ENCODE data around the gene GGT6. TPM values are rescaled to one million over a fixed set of nuclear protein-coding genes. Genes with fewer than 3 reads are reported as not detected.

GGT6 gene
- total and polyA plus RNA-seq, 3 donors from 2014 or later: 2.5 to 5.9 (median 3.8) TPM

DNA sequence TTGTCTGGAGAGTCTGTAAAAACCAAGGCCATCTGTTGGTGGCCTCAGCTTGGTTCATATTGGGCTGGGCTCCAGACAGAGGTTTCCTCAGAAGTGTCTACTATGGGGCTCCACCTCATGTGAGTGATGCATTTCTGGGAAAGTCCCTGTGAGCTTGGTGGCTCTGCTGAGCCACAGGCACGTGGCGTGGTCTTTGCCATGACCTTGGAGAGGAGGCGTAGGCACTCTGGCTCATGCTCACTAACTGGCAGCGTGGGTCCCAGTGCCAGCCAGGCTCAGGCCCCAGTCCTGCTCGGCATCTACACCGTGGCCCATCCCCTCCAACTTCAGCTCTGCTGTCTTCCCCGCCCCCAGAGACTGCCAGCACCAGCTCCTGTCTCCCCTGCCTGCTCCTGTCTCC, 13.3 kb upstream of the GGT6 start:
- H3K9me3 ChIP-seq: no peaks in the 10 kb centered on the region
- no peaks in the 10 kb centered on the region for H3K36me3 ChIP-seq (ENCODE audit: low read depth, missing control alignments)
- no peaks in the 10 kb centered on the region for H3K27me3 ChIP-seq
- WGBS, 2 donors: 62 to 82% methylated on average over 6 to 7 of the region's 7 CpGs
- TF ChIP-seq POLR2A (IDR thresholded peaks at IDR 0.05): no peak
- TF ChIP-seq, protein P1, sequence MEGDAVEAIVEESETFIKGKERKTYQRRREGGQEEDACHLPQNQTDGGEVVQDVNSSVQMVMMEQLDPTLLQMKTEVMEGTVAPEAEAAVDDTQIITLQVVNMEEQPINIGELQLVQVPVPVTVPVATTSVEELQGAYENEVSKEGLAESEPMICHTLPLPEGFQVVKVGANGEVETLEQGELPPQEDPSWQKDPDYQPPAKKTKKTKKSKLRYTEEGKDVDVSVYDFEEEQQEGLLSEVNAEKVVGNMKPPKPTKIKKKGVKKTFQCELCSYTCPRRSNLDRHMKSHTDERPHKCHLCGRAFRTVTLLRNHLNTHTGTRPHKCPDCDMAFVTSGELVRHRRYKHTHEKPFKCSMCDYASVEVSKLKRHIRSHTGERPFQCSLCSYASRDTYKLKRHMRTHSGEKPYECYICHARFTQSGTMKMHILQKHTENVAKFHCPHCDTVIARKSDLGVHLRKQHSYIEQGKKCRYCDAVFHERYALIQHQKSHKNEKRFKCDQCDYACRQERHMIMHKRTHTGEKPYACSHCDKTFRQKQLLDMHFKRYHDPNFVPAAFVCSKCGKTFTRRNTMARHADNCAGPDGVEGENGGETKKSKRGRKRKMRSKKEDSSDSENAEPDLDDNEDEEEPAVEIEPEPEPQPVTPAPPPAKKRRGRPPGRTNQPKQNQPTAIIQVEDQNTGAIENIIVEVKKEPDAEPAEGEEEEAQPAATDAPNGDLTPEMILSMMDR (IDR thresholded peaks at IDR 0.05): no peak
- intact Hi-C loops (cut with DNase I; ENCODE audit: low total_unique reads): loop anchor here (5.0 kb wide), 1 partner anchor 49 kb away; no protein-coding TSS in a partner anchor
- no peak overlapping the region for H3K4me3 ChIP-seq
- peak; percentile 89 for DNase-seq
- peaks cover 21% of the 10 kb centered on the region for H3K4me1 ChIP-seq
- H3K27ac ChIP-seq: no peak overlapping the region

DNA sequence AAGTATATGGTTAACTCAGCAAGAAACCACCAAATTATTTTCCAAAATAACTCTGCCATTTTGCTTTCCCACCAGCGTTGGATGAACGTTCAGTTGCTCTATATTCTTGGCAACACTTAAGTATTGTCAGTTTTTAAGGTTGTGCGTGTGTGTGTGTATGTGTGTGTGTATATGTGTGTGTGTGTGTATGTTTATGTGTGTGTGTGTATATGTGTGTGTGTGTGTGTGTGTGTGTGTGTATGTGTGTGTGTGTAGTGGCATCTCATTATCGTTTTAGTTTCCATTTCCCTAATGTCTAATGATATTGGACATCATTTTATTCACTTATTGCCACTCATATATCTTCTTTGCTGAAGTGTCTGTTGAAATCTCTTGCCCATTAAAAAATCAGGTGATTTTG, 12.7 kb upstream of the GGT6 start:
- Histone ChIP-seq H3K9me3 (no peaks in the 10 kb centered on the region), H3K4me3 (no peak overlapping the region), H3K27ac (no peak overlapping the region), H3K4me1 (peaks cover 21% of the 10 kb centered on the region), H3K36me3 (ENCODE audit: low read depth, missing control alignments) (no peaks in the 10 kb centered on the region), H3K27me3 (no peaks in the 10 kb centered on the region)
- TF ChIP-seq POLR2A (IDR thresholded peaks at IDR 0.05): no peak
- TF ChIP-seq, protein P1 (IDR thresholded peaks at IDR 0.05): no peak
- WGBS, 2 donors: 72 to 83% methylated on average over 4 of the region's 4 CpGs
- intact Hi-C loops (cut with DNase I; ENCODE audit: low total_unique reads): loop anchor here (5.0 kb wide), 1 partner anchor 49 kb away; no protein-coding TSS in a partner anchor
- DNase-seq: no peak

DNA sequence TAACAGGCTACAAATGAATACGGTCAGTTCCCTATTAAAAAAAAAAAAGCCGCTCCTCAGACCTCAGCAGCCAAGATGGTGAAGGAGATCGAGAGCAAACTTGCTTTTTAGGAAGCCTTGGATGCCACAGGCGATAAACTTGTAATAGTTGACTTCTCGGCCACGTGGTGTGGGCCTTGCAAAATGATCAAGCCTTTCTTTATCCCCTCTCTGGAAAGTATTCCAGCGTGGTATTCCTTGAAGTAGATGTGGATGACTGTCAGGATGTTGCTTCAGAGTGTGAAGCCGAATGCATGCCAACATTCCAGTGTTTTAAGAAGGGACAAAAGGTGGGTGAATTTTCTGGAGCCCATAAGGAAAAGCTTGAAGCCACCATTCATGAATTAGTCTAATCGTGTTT, 11.8 kb upstream of the GGT6 start:
- no peaks in the 10 kb centered on the region for H3K36me3 ChIP-seq (ENCODE audit: low read depth, missing control alignments)
- H3K4me3 ChIP-seq: no peak overlapping the region
- intact Hi-C loops (cut with DNase I; ENCODE audit: low total_unique reads): loop anchor here (5.0 kb wide), 1 partner anchor 50 kb away; no protein-coding TSS in a partner anchor
- peaks cover 16% of the 10 kb centered on the region for H3K4me1 ChIP-seq
- H3K27ac ChIP-seq: no peak overlapping the region
- 83 to 86% methylated on average over 9 of the region's 9 CpGs for WGBS, 2 donors
- TF ChIP-seq, protein P1 (IDR thresholded peaks at IDR 0.05): no peak
- no peak for TF ChIP-seq POLR2A (IDR thresholded peaks at IDR 0.05)
- DNase-seq: no peak
- no peaks in the 10 kb centered on the region for H3K9me3 ChIP-seq
- H3K27me3 ChIP-seq: no peaks in the 10 kb centered on the region

DNA sequence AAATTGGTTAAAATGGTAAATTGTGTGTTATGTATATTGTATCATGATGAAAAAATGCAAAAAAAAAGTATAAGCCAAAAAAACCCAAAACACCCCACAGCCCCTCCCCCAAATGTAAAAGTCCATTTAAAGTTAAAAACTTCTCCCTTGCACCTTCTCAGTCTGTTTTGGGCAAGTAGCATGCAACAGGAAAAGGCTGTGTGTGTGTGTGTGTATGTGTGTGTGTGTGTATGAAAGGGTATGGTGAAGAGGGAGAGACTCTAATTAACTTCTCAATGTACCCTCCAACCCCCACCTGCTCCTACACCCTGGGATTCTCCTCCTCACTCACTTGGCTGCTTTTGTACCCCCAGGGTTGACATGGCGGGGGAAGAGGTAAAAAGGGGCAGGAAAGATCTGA, 9.2 kb upstream of the GGT6 start:
- Histone ChIP-seq H3K4me1 (peaks cover 10% of the 10 kb centered on the region), H3K4me3 (no peak overlapping the region), H3K27ac (no peak overlapping the region), H3K27me3 (no peaks in the 10 kb centered on the region), H3K36me3 (ENCODE audit: low read depth, missing control alignments) (no peaks in the 10 kb centered on the region), H3K9me3 (no peaks in the 10 kb centered on the region)
- intact Hi-C loops (cut with DNase I; ENCODE audit: low total_unique reads): no loop called here
- TF ChIP-seq, protein P1 (IDR thresholded peaks at IDR 0.05): no peak
- TF ChIP-seq POLR2A (IDR thresholded peaks at IDR 0.05): no peak
- WGBS, 2 donors: 29 to 100% methylated on average over 1 of the region's 1 CpG
- no peak for DNase-seq

DNA sequence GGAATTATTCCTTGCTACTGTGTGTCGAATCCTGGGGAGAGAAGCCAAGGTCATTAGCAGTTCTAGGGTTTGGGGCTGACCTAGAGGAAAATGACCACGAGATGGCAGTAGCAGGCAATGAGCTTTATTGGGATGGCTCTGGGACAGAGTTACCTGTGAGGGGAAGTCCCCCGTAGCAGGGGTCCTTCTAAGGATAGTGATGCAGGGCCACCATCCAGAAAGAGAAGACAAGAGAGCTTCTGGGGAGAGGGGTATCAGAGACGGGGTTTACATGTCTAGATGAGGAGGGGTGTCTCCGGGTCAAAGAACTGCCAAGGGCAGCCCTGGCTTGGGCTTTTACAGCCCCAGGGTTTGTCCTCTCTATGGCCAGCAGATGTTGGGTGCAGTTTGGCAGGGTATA, 6.4 kb upstream of the GGT6 start:
- Histone ChIP-seq H3K36me3 (ENCODE audit: low read depth, missing control alignments) (no peaks in the 10 kb centered on the region), H3K4me1 (peaks cover 6% of the 10 kb centered on the region), H3K9me3 (no peaks in the 10 kb centered on the region), H3K27me3 (no peaks in the 10 kb centered on the region), H3K4me3 (no peak overlapping the region), H3K27ac (no peak overlapping the region)
- peak; percentile 86 for DNase-seq
- intact Hi-C loops (cut with DNase I; ENCODE audit: low total_unique reads): no loop called here
- WGBS, 2 donors: 38 to 46% methylated on average over 5 of the region's 5 CpGs
- TF ChIP-seq, protein P1 (IDR thresholded peaks at IDR 0.05): peak; percentile 74 to 80 (median 76)
- no peak for TF ChIP-seq POLR2A (IDR thresholded peaks at IDR 0.05)
